Endothelial cell of umbilical vein (primary cell): ENCODE data around the gene RNF213.

Experiments used
- CTCF ChIP-seq, 2 donors: IDR thresholded peaks; 1 replicate in 1 of 2; 2 replicates in 1 of 2; pipeline ENCODE4 v1.5.1; 2011; ENCODE audit warnings: low read length in 2 of 2, mild to moderate bottlenecking in 2 of 2, moderate library complexity in 2 of 2, control low read depth in 1 of 2, inconsistent platforms in 1 of 2, low read depth in 1 of 2; ENCODE audit not compliant: insufficient read depth in 1 of 2; ENCODE audit errors: extremely low read depth in 1 of 2
- EZH2 ChIP-seq: IDR thresholded peaks from 2 replicates; pipeline ENCODE4 v1.6.1; 2012; ENCODE audit warnings: borderline replicate concordance, low read depth, mild to moderate bottlenecking, moderate library complexity, low read length, inconsistent platforms; ENCODE audit not compliant: severe bottlenecking
- FOS ChIP-seq: IDR thresholded peaks from 2 replicates; pipeline ENCODE4 v1.6.1; 2011; ENCODE audit warnings: mild to moderate bottlenecking, low read length, moderate library complexity, borderline replicate concordance; ENCODE audit not compliant: insufficient read depth
- JUN ChIP-seq: IDR thresholded peaks from 2 replicates; pipeline ENCODE4 v1.6.1; 2011; ENCODE audit warnings: borderline replicate concordance, low read depth; ENCODE audit not compliant: insufficient read length, insufficient read depth
- MYC ChIP-seq: IDR thresholded peaks from one replicate; pipeline ENCODE4 v1.6.1; 2011; ENCODE audit warnings: mild to moderate bottlenecking, low read depth, low read length
- POLR2A ChIP-seq: IDR thresholded peaks from 2 replicates; pipeline ENCODE4 v1.6.1; 2012; ENCODE audit warnings: low read depth, mild to moderate bottlenecking, control low read depth, low read length
- POLR2AphosphoS5 ChIP-seq: IDR thresholded peaks from 2 replicates; pipeline ENCODE4 v1.6.1; 2012; ENCODE audit warnings: low read depth, mild to moderate bottlenecking, control low read depth, low read length, moderate library complexity; ENCODE audit not compliant: insufficient read depth
- TF ChIP-seq, protein P1 (sequence below): IDR thresholded peaks from 2 replicates; pipeline ENCODE4 v1.6.1; 2011; ENCODE audit not compliant: insufficient read depth, insufficient read length

DNA sequence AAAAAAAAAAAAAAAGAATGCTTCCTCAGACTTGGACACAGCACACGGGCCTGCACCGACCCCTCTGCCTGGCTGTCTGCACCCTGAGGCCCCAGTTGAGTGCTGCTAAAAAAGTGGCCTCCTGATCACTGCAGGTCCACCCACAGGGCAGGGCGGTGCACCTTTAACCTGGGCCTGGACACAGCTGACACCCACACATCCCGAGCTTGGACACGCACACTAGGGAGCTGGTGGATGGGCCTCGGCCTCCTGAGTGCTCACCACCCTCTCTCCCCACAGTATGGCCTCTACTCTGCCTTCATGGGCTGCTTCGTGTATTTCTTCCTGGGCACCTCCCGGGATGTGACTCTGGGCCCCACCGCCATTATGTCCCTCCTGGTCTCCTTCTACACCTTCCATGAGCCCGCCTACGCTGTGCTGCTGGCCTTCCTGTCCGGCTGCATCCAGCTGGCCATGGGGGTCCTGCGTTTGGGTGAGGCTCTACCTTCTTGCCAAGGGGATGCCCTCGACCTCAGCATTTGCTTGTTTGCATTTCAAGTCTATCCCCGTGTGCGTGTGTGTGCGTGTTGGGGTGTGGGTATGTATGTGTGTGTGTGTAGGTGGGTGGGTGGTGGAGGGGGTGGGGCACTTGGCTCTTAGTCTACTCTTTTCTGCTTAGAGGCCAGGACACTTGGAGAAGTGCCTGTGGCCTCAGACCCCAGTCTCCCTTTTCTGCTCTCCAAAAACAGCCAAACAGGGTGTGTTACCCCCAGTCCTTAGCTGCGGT is 38.1 kb upstream of the RNF213 start:
- TF ChIP-seq CTCF (IDR thresholded peaks at IDR 0.05; ENCODE audit: extremely low read depth in 1 of 2, insufficient read depth in 1 of 2, low read depth in 1 of 2, low read length in 2 of 2) (no peak), MYC (no peak), POLR2A (no peak), FOS (no peak), JUN (no peak), POLR2AphosphoS5 (no peak), EZH2 (no peak)
- TF ChIP-seq, protein P1, sequence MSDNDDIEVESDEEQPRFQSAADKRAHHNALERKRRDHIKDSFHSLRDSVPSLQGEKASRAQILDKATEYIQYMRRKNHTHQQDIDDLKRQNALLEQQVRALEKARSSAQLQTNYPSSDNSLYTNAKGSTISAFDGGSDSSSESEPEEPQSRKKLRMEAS = no peak
